ENCODE data around the gene ZGPAT. TPM values are rescaled to one million over a fixed set of nuclear protein-coding genes. Genes with fewer than 3 reads are reported as not detected.
A peak's percentile ranks its signal among the peaks of the same experiment; 100 is the strongest.

ZGPAT gene
- total RNA-seq, 1 donor = 18.8 TPM

GRCh38 chr20:63691711-63692435 lies 16.0 kb upstream of the ZGPAT start:
- DNase-seq (ENCODE audit: insufficient read length, low spot score, missing footprints) = peak; percentile 84
- H3K79me2 ChIP-seq (ENCODE audit: insufficient read depth, low read length) = no peaks in the 10 kb centered on the region
- no peak for TF ChIP-seq CTCF (IDR thresholded peaks at IDR 0.05; ENCODE audit: extremely low read depth, low read depth, low read length)
- no peaks in the 10 kb centered on the region for H3K27me3 ChIP-seq (ENCODE audit: insufficient read depth, low read length)
- H3K4me2 ChIP-seq (ENCODE audit: insufficient read depth, low read length) = no peak overlapping the region
- no peaks in the 10 kb centered on the region for H3K9me3 ChIP-seq (ENCODE audit: low read depth, low read length)
- H3K36me3 ChIP-seq (ENCODE audit: insufficient read depth, low read length) = peaks cover 3% of the 10 kb centered on the region
- H3K4me3 ChIP-seq (ENCODE audit: insufficient read depth, low read length) = no peak overlapping the region
- no peaks in the 10 kb centered on the region for H4K20me1 ChIP-seq (ENCODE audit: insufficient read depth, low read length)
- H3K4me1 ChIP-seq (ENCODE audit: insufficient read depth, low read length) = peaks cover 4% of the 10 kb centered on the region
- H2AFZ ChIP-seq (ENCODE audit: low read length) = no peak overlapping the region
- H3K27ac ChIP-seq (ENCODE audit: low read depth, low read length) = no peak overlapping the region

DNA sequence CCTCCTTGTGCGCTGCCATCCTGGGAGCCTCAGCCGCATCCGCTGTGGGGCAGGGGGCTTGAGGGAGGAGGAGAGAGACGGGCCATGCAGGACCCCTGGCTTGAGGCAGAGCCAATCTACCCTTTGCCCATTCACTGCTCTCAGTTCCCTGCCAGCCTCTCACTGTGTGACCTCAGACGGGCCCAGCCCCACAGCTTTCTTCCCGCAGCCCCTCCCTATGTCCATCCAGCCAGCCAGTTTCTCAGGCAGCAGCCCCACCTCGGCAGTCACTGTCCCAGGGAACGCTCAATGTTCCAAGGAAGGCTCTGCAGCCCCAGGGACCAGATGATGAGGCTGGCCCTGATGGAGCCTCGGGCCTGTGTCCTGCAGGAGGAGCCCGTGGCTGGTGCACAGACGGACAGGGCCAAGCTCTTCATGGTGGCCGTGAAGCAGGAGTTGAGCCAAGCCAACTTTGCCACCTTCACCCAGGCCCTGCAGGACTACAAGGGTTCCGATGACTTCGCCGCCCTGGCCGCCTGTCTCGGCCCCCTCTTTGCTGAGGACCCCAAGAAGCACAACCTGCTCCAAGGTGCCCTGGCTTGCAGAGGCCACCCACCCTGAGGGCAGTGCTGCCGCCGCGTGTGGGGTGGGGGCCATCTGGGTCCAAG lies 15.3 kb upstream of the ZGPAT start:
- no peak for TF ChIP-seq CTCF (IDR thresholded peaks at IDR 0.05; ENCODE audit: extremely low read depth, low read depth, low read length)
- H3K79me2 ChIP-seq (ENCODE audit: insufficient read depth, low read length) = no peaks in the 10 kb centered on the region
- peak; percentile 95 for DNase-seq (ENCODE audit: insufficient read length, low spot score, missing footprints)

GRCh38 chr20:63693083-63693732 lies 14.6 kb upstream of the ZGPAT start:
- no peak for TF ChIP-seq CTCF (IDR thresholded peaks at IDR 0.05; ENCODE audit: extremely low read depth, low read depth, low read length)
- peaks cover 3% of the 10 kb centered on the region for H3K36me3 ChIP-seq (ENCODE audit: insufficient read depth, low read length)
- H3K4me2 ChIP-seq (ENCODE audit: insufficient read depth, low read length) = no peak overlapping the region
- H2AFZ ChIP-seq (ENCODE audit: low read length) = no peak overlapping the region
- no peak overlapping the region for H3K27ac ChIP-seq (ENCODE audit: low read depth, low read length)
- H3K4me3 ChIP-seq (ENCODE audit: insufficient read depth, low read length) = no peak overlapping the region
- peak; percentile 49 for DNase-seq (ENCODE audit: insufficient read length, low spot score, missing footprints)
- no peaks in the 10 kb centered on the region for H3K27me3 ChIP-seq (ENCODE audit: insufficient read depth, low read length)
- H3K79me2 ChIP-seq (ENCODE audit: insufficient read depth, low read length) = no peaks in the 10 kb centered on the region
- peaks cover 15% of the 10 kb centered on the region for H3K4me1 ChIP-seq (ENCODE audit: insufficient read depth, low read length)
- H3K9me3 ChIP-seq (ENCODE audit: low read depth, low read length) = no peaks in the 10 kb centered on the region
- H4K20me1 ChIP-seq (ENCODE audit: insufficient read depth, low read length) = no peaks in the 10 kb centered on the region

More for the DNA sequence above, 15.3 kb upstream of the ZGPAT start:
- Histone ChIP-seq H3K4me2 (ENCODE audit: insufficient read depth, low read length) (no peak overlapping the region), H4K20me1 (ENCODE audit: insufficient read depth, low read length) (no peaks in the 10 kb centered on the region), H3K27me3 (ENCODE audit: insufficient read depth, low read length) (no peaks in the 10 kb centered on the region), H3K4me1 (ENCODE audit: insufficient read depth, low read length) (peaks cover 9% of the 10 kb centered on the region), H3K36me3 (ENCODE audit: insufficient read depth, low read length) (peaks cover 3% of the 10 kb centered on the region), H3K4me3 (ENCODE audit: insufficient read depth, low read length) (no peak overlapping the region), H3K9me3 (ENCODE audit: low read depth, low read length) (no peaks in the 10 kb centered on the region), H2AFZ (ENCODE audit: low read length) (no peak overlapping the region), H3K27ac (ENCODE audit: low read depth, low read length) (no peak overlapping the region)

All from osteoblast (primary cell).